SH-SY5Y (cell line): ENCODE measurements around the gene SLC13A4.

Source experiments
- GATA2 ChIP-seq: IDR thresholded peaks from 2 replicates; pipeline ENCODE4 v1.6.1; 2011; ENCODE audit warnings: mild to moderate bottlenecking, low read depth, low read length
- GATA3 ChIP-seq: IDR thresholded peaks from 2 replicates; pipeline ENCODE4 v1.6.1; 2011; ENCODE audit warnings: low read depth, mild to moderate bottlenecking, low read length, moderate library complexity

The SLC13A4 gene

GRCh38 chr7:135659159-135659846 is 68.7 kb downstream of the SLC13A4 start:
- no peak for TF ChIP-seq GATA2
- TF ChIP-seq GATA3 = no peak

- TF ChIP-seq GATA2 (no peak), GATA3 (no peak)
Observed at GRCh38 chr7:135658564-135658963, 69.4 kb downstream of the SLC13A4 start.

GRCh38 chr7:135653340-135654080 is 74.5 kb downstream of the SLC13A4 start:
- TF ChIP-seq GATA3 = no peak
- no peak for TF ChIP-seq GATA2

GRCh38 chr7:135650831-135651573 is 77.0 kb downstream of the SLC13A4 start:
- TF ChIP-seq GATA2 = no peak
- no peak for TF ChIP-seq GATA3

- no peak for TF ChIP-seq GATA2
- TF ChIP-seq GATA3 = no peak
Observed at GRCh38 chr7:135648235-135648634, 79.8 kb downstream of the SLC13A4 start.

GRCh38 chr7:135647755-135648154 is 80.2 kb downstream of the SLC13A4 start:
- no peak for TF ChIP-seq GATA2
- no peak for TF ChIP-seq GATA3

- TF ChIP-seq GATA3 (no peak), GATA2 (no peak)
Observed at GRCh38 chr7:135645296-135645904, 82.6 kb downstream of the SLC13A4 start.

GRCh38 chr7:135644729-135645128 is 83.3 kb downstream of the SLC13A4 start:
- TF ChIP-seq GATA3 (peak; percentile 52; the same call in 1 of the 2 replicates), GATA2 (peak; percentile 60; the same call in 1 of the 2 replicates)

- no peak for TF ChIP-seq GATA2
- no peak for TF ChIP-seq GATA3
Observed at GRCh38 chr7:135644154-135644553, 83.8 kb downstream of the SLC13A4 start.

GRCh38 chr7:135634191-135634878 is 93.7 kb downstream of the SLC13A4 start:
- TF ChIP-seq GATA2 (no peak), GATA3 (no peak)
